ENCODE results near the gene SNORC. TPM values are rescaled to one million over a fixed set of nuclear protein-coding genes. Genes with fewer than 3 reads are reported as not detected.

Gene SNORC
- total and polyA plus RNA-seq, 9 of the 15 experiments (the other 6 are each of a cell fraction or from before 2014, with no cell fraction given): 0.14 to 2.5 (median 0.72) TPM; not detected in 2

- Histone ChIP-seq H3K27me3 (ENCODE audit: control insufficient read depth in 2 of 2, insufficient read depth in 2 of 2, low read length in 2 of 2) (peaks cover 19 to 68% of the 10 kb centered on the region in 2 experiments; a peak in 4 of 5 replicates), H3K4me1 (replicated peaks in 1 of 2; ENCODE audit: control insufficient read depth in 2 of 2, insufficient read depth in 2 of 2, low read length in 2 of 2) (peaks cover 5 to 13% of the 10 kb centered on the region in 2 experiments; a peak in 3 of 5 replicates), H3K9me3 (replicated peaks; ENCODE audit: control insufficient read depth, insufficient read depth, low read depth, low read length) (no peaks in the 10 kb centered on the region), H3K27ac (ENCODE audit: extremely low read depth, low read depth, low read length) (no peak overlapping the region), H3K9ac (ENCODE audit: insufficient read depth in 1 of 2, low read depth in 2 of 2, low read length in 2 of 2) (no peak overlapping the region), H3K9me1 (ENCODE audit: control insufficient read depth, insufficient read depth, low read length) (no peaks in the 10 kb centered on the region), H4K20me1 (replicated peaks; ENCODE audit: control insufficient read depth, insufficient read depth, low read length) (no peaks in the 10 kb centered on the region; the same call in 1 of the 2 replicates), H2AFZ (ENCODE audit: low read depth, low read length) (no peak overlapping the region), H3K36me3 (ENCODE audit: control insufficient read depth, insufficient read depth, low read length) (no peaks in the 10 kb centered on the region), H3K4me2 (ENCODE audit: insufficient read depth, low read length) (no peak overlapping the region), H3K4me3 (no peak overlapping the region), H3K79me2 (ENCODE audit: control insufficient read depth, insufficient read depth, low read length) (no peaks in the 10 kb centered on the region)
- FAIRE-seq: no peak
- intact Hi-C loops (cut with micrococcal nuclease): no loop called here
- BruUV-seq (replicated peaks): no TSS peak
- ATAC-seq: no peak
- ChIA-PET POLR2A (no interaction called here), CTCF (ENCODE audit: low intra/inter-chr PET ratio) (no interaction called here)
- WGBS (ENCODE audit: insufficient coverage, low coverage, missing lambda C conversion rate): 3% methylated on average over 10 of the region's 11 CpGs
- TF ChIP-seq ZBTB49 (CRISPR knock-in tag; IDR thresholded peaks at IDR 0.05; ENCODE audit: borderline replicate concordance): no peak
- no peak for TF ChIP-seq KLF16 (IDR thresholded peaks at IDR 0.05)
- no peak for TF ChIP-seq ZNF436 (CRISPR knock-in tag; IDR thresholded peaks at IDR 0.05)
- no peak for TF ChIP-seq ZNF146 (CRISPR knock-in tag; IDR thresholded peaks at IDR 0.05; ENCODE audit: unreplicated experiment)
- TF ChIP-seq TARDBP (IDR thresholded peaks at IDR 0.05): no peak
- TF ChIP-seq ATF4 (CRISPR knock-in tag; IDR thresholded peaks at IDR 0.05): no peak
- TF ChIP-seq ZNF175 (CRISPR knock-in tag; IDR thresholded peaks at IDR 0.05; ENCODE audit: low read depth): no peak
- TF ChIP-seq PHF21A (IDR thresholded peaks at IDR 0.05; ENCODE audit: borderline replicate concordance, low read depth): no peak
- TF ChIP-seq E2F6 (IDR thresholded peaks at IDR 0.05; ENCODE audit: borderline replicate concordance in 1 of 2, extremely low read depth in 1 of 2, insufficient read depth in 1 of 2, insufficient read length in 1 of 2, low read depth in 1 of 2, low read length in 1 of 2, poor library complexity in 1 of 2, severe bottlenecking in 1 of 2): no peak
- no peak for TF ChIP-seq MBD1 (CRISPR knock-in tag; IDR thresholded peaks at IDR 0.05)
- TF ChIP-seq JUN (IDR thresholded peaks at IDR 0.05; ENCODE audit: borderline replicate concordance, low read depth, low read length): no peak
- TF ChIP-seq JUN (CRISPR knock-in tag; IDR thresholded peaks at IDR 0.05; ENCODE audit: borderline replicate concordance): no peak
- no peak for TF ChIP-seq GATAD2A (IDR thresholded peaks at IDR 0.05)
- no peak for TF ChIP-seq TCF3 (CRISPR knock-in tag; IDR thresholded peaks at IDR 0.05)
- DNase-seq (ENCODE audit: extremely low read depth in 1 of 4, low spot score in 3 of 4): no peak
- in situ Hi-C loops (cut with MboI): no loop called here
These were observed 16.1 kb downstream of the SNORC start for GRCh38 chr2:232886176-232886575.
